ENCODE data around the gene SPPL2C. TPM values are rescaled to one million over a fixed set of nuclear protein-coding genes. Genes with fewer than 3 reads are reported as not detected.

SPPL2C gene
- total RNA-seq, 1 donor from 2014 or later: not detected

DNA sequence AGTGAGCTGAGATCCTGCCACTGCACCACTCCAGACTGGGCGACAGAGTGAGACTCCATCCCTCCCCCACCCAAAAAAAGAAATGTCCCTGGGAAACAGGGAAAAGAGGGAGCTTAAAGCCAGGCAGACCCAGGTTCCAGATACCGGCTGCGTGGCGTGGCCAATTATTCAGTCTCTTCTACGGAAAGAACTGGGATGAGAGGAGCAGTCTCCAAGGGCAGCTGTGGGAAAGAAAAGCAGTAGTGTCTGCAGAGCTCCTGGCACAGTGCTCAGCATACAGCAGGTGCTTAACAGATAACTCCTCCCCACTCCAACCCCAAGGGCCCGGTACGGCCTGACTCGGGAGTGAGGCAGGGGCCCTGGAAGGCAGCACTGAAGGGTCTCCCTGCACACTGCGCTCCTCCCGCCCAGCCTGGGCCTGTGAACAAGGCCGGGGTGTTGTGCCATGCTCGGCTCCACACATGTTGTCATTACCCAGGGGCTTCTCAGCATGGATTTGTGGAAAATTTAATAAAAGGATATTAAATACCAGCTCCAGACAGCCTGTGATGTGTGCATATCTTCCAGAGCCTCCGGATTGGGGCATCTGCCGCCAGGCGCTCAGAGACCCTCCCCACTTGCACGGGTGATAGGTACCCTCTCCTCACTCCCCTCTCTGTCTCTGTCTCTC lies 17.6 kb upstream of the SPPL2C start:
- no peak for DNase-seq (ENCODE audit: low spot score)
- intact Hi-C loops (cut with DNase I): no loop called here

DNA sequence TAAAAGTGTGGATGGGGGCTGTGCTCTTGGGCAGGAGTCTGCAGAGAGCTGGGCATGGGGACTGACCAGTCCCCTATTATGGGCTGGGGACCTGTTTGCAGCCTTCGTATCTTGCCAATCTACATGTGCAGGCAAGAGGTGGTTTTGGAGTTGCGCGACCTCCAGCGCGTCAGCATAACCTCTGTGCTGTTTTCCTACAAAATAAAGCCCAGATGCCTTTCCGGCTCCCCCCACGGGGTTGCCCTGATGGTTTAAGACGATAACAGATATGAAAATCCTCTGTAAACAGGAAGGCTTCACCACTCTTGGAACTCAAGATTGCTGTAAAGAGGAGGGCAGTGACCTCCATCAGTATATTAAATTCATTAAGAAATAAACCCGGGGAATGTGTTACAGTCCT lies 16.5 kb upstream of the SPPL2C start:
- intact Hi-C loops (cut with DNase I): no loop called here
- no peak for DNase-seq (ENCODE audit: low spot score)

DNA sequence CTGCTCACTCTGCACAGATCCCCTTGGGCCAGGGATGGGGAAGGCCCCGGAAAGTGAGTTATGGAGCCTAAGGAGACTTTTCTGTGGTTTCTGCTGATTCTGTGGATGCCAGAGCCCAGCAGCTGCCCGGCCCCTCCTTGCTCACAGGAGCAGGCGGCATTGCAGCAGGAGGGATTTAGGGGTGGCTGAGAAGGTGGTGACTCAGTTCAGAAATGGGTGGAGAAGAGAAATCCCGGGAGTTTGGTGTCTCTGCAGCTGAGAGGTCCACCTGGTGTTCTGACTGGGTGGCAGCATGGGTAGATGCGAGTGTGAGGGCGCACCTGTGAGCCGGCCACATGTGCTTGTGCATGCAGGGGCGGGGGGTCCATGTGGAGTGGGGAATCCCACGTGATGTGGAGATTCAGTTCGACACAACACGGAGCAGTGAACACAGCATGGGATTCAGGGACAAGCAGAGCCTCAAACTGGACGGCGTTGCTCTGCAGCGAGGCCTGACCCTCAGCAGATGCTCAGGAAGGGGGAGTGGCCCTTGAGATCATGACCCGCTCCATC lies 16.0 kb upstream of the SPPL2C start:
- DNase-seq (ENCODE audit: low spot score): no peak
- intact Hi-C loops (cut with DNase I): no loop called here

- no peak for DNase-seq (ENCODE audit: low spot score)
- intact Hi-C loops (cut with DNase I): loop anchor here (10.0 kb wide), 2 partner anchors 109 to 439 kb away; no protein-coding TSS in a partner anchor
These were observed 10.8 kb upstream of the SPPL2C start for GRCh38 chr17:45833920-45834319.

DNA sequence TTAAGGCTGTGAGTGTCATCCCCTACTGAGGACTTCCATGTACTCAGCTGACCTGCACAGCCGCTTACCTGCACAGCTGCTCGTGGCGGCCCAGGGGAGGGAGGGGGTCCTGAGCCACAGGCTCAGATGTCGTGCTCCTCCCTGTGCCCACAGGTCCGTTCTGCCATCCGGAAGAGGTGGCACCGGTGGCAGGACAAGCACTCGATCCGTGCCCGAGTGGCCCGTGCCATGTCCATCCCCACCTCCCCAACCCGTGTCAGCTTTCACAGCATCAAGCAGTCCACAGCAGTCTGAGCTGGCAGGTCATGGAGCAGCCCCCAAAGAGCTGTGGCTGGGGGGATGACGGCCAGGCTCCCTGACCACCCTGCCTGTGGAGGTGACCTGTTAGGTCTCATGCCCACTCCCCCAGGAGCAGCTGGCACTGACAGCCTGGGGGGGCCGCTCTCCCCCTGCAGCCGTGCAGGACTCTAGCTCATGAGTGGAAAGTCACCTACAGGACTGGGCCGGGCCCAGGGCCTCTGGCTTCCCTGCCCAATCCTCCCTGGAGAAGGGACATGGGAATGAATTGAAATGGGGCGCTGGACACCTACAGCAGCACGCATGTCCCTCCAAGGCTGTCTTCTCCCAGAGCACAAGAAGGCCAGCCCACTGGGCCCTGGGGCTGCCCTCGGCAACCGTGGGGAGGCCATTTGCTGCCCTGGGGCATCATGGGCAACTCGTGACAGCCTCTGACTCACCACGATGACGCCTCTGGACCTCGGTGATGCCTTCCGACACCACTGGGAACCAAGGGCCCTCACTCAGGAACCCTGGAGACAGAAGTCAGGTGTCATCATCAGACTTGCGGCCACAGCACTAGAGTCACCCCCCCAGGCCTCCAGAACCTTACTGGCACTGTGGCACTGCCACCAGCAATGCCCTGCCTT lies 9.9 kb upstream of the SPPL2C start:
- no peak for DNase-seq (ENCODE audit: low spot score)
- intact Hi-C loops (cut with DNase I): loop anchor here (10.0 kb wide), 2 partner anchors 110 to 440 kb away; no protein-coding TSS in a partner anchor

DNA sequence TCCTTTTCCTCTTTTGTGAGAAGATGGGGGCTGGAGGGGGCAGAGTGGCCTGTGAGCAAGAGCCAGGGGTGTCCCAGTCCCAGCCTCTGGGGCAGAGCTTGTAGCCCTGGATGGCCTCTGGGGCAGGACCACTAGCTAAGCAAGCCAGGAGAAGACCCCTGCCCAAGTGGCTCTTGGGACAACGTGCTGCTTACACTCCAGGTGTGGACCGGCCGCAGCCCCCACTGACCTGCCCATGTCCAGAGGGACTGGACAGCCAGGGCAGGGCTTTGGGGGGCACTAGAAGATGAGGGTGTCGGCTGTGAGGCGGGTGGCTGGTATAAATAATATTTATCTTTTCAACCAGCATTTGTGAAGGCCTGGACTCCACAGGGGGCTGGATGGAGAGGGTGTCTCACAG lies 9.2 kb upstream of the SPPL2C start:
- DNase-seq (ENCODE audit: low spot score): no peak
- intact Hi-C loops (cut with DNase I): loop anchor here (10.0 kb wide), 2 partner anchors 111 to 441 kb away; no protein-coding TSS in a partner anchor

DNA sequence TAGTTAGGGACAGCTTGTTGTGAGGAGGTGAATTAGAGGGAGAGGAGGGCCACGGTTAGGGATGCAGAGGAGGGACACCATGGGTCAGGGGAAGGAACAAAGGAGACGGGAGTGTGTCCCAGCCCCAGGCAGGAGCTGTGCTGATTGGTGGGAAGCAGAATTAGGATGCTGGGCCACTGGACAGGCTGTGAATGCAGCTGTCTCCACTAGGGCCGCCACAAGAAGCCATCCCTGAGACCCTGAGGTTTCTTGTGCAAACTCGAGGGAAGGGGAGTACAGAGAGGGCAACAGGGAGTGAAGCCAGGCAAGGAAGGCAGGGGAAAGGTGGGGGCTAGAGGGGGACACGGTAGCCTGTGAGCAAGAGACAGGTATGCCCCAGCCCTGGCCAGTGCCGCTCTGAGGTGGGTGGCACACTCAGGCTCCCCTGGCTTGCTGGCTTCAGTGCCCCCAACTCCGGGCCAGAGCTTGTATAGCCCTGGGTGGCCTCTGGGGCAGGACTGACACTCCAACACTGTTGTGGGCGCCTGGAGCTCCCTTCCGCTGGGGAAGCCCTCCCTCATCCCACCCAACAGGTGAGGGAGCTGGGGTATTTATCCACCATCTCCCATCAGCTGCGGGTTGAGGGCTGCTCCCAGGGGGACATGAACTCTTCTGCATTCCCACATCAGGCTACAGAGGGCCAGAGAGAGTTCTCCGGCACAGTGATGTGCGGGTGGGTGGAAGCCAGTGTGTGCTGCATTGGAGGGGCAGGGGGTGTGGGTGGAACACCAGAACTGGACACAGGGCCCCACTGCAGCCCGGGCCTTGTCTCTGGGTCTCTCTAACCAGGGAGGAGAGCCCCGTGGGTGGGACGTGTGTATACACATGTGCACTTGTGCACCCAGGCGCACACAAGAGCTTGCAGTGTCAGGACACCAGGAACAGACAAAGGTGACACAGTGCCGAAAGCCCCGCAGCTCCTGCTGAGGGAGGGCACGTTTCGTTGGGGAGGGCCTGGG lies 8.3 kb upstream of the SPPL2C start:
- intact Hi-C loops (cut with DNase I): loop anchor here (10.0 kb wide), 2 partner anchors 112 to 442 kb away; no protein-coding TSS in a partner anchor

DNA sequence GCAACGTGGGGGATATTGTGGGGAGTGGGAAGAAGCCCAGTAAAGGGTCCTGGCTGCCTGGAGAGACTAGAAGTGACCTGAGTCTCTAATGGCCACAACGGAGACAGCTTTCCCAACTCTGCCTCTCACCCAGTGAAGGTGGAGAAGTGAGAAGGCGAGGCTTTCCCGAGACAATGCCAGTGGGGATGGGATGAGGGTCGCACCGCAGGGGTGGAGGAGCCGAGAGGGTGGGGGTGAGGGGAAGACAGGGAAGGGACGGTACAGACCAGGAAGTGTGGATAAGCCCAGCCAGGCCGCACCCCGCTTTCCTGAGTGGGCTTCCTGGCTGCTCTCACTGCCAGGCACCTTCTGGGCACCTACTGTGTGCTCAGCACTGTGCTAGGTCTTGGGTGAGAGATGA lies 7.5 kb upstream of the SPPL2C start:
- no peak for DNase-seq (ENCODE audit: low spot score)
- intact Hi-C loops (cut with DNase I): loop anchor here (10.0 kb wide), 2 partner anchors 112 to 442 kb away; no protein-coding TSS in a partner anchor

More for the DNA sequence above, 8.3 kb upstream of the SPPL2C start:
- DNase-seq (ENCODE audit: low spot score): no peak

- intact Hi-C loops (cut with DNase I): loop anchor here (10.0 kb wide), 2 partner anchors 113 to 443 kb away; no protein-coding TSS in a partner anchor
- DNase-seq (ENCODE audit: low spot score): no peak
These were observed 7.1 kb upstream of the SPPL2C start for GRCh38 chr17:45837603-45838002.

DNA sequence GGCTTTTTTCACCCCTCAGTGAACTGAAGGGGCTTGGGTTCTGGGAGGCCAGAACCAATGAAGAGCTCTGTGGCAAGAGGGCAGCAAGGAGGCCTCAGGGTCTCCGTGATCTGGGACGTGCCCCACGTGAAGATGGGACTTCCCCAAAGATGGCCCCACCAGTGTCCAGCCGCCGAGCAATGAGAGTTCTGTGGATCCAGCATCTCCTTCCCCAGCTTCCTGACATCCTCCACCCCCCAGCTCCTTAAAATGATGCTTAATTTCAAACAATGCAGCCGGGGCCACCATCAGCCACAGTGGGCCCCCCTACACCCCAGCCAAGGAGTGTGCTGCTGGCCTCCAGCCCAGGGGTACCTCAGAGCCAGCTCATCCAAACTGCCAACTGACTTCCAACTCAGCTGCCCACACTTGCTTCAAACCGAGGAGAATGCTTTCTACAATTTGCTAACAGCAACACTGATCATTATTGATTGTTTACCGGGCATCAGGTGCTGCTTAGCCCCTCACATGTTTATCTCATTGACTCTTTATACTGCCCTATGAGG lies 5.9 kb upstream of the SPPL2C start:
- intact Hi-C loops (cut with DNase I): loop anchor here (10.0 kb wide), 2 partner anchors 114 to 444 kb away; no protein-coding TSS in a partner anchor

GRCh38 chr17:45839442-45839841 lies 5.2 kb upstream of the SPPL2C start:
- DNase-seq (ENCODE audit: low spot score): no peak
- intact Hi-C loops (cut with DNase I): loop anchor here (10.0 kb wide), 2 partner anchors 115 to 445 kb away; no protein-coding TSS in a partner anchor

More for the DNA sequence above, 5.9 kb upstream of the SPPL2C start:
- DNase-seq (ENCODE audit: low spot score): no peak

- no peak for DNase-seq (ENCODE audit: low spot score)
- intact Hi-C loops (cut with DNase I): no loop called here
These were observed 3.5 kb upstream of the SPPL2C start for GRCh38 chr17:45841186-45841585.

DNA sequence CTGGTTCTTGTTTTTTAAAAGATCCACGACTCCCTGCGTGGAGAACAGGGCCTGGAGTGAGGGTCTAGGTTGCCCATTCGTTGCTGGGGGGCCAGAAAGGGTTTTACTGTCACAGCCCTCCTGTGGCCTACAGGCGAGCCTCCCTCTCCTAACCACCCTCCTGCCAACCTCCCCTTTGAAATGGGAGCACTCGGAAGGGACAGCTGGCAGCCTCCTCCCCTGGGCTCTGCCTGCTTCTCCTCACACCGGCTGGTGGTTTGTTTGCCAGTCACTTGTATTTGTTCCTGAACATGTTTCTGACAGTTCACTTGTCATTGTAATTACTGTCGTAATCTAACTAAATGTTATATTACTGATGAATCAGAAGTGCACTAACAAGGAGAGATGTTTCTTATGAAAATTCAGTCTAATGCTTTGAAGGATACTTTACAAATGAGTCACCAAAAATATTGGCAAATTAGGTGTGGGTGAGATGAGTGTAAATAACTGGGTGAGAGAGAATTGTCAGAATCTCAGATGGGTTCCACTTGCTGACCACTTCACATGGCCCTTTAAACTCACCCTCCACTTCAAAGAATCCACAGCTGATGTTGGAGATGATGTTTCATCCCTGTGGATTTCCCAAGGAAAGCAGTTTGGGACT lies 2.7 kb upstream of the SPPL2C start:
- DNase-seq (ENCODE audit: low spot score): no peak
- intact Hi-C loops (cut with DNase I): no loop called here

- intact Hi-C loops (cut with DNase I): no loop called here
- no peak for DNase-seq (ENCODE audit: low spot score)
These were observed 959 bp upstream of the SPPL2C start for GRCh38 chr17:45843722-45844121.

DNA sequence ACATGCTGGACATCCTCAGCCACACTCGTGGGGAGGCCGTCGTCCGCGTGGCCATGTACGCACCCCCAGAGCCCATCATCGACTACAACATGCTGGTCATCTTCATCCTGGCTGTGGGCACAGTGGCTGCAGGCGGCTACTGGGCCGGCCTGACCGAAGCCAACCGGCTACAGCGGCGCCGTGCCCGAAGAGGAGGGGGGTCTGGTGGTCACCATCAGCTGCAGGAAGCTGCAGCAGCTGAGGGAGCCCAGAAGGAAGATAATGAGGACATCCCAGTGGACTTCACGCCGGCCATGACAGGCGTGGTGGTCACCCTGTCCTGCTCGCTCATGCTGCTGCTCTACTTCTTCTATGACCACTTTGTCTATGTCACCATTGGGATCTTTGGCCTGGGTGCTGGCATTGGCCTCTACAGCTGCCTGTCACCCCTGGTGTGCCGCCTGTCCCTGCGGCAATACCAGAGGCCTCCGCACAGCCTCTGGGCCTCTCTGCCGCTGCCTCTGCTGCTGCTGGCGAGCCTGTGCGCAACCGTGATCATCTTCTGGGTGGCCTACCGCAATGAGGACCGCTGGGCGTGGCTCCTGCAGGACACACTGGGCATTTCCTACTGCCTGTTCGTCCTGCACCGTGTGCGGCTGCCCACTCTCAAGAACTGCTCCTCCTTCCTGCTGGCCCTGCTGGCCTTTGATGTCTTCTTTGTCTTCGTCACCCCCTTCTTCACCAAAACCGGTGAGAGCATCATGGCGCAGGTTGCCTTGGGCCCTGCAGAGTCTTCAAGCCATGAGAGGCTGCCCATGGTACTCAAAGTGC lies 900 bp downstream of the SPPL2C start:
- intact Hi-C loops (cut with DNase I): no loop called here
- DNase-seq (ENCODE audit: low spot score): no peak

DNA sequence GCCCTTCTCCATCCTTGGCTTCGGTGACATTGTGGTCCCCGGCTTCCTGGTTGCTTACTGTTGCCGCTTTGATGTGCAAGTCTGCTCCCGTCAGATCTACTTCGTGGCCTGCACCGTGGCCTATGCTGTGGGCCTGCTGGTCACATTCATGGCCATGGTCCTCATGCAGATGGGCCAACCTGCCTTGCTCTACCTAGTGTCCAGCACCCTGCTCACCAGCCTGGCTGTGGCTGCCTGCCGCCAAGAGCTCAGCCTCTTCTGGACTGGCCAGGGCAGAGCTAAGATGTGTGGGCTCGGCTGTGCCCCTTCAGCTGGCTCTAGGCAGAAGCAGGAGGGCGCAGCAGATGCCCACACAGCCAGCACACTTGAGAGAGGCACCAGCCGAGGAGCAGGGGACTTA lies 1.5 kb downstream of the SPPL2C start:
- DNase-seq (ENCODE audit: low spot score): no peak
- intact Hi-C loops (cut with DNase I): no loop called here

DNA sequence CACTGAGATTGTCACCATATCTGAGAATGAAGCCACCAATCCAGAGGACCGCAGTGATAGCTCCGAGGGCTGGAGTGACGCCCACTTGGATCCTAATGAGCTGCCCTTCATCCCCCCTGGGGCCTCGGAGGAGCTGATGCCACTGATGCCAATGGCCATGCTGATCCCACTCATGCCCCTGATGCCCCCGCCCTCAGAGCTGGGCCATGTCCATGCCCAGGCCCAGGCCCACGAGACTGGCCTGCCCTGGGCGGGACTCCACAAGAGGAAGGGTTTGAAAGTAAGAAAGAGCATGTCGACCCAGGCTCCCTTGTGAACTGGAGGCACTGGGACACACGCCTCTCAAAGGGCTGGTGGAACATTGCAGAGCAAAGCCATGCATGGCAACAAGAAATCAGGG lies 2.0 kb downstream of the SPPL2C start:
- no peak for DNase-seq (ENCODE audit: low spot score)
- intact Hi-C loops (cut with DNase I): no loop called here
